Breast epithelium (tissue), 3 donors: ENCODE measurements around the gene GJD4.

ENCODE experiments used
- POLR2A ChIP-seq: fragments of 450-650 bp; IDR thresholded peaks from one replicate; pipeline ENCODE4 v1.6.1; 2016; ENCODE audit warnings: antibody characterized with exemption, mild to moderate bottlenecking, moderate library complexity
- TF ChIP-seq, protein P1 (sequence below), 3 donors: fragments of 450-650 bp; IDR thresholded peaks; one replicate each; pipeline ENCODE4 v1.5.1; 2016 to 2017; ENCODE audit warnings: antibody characterized with exemption in 3 of 3, mild to moderate bottlenecking in 3 of 3, moderate library complexity in 3 of 3

- TF ChIP-seq, protein P1, sequence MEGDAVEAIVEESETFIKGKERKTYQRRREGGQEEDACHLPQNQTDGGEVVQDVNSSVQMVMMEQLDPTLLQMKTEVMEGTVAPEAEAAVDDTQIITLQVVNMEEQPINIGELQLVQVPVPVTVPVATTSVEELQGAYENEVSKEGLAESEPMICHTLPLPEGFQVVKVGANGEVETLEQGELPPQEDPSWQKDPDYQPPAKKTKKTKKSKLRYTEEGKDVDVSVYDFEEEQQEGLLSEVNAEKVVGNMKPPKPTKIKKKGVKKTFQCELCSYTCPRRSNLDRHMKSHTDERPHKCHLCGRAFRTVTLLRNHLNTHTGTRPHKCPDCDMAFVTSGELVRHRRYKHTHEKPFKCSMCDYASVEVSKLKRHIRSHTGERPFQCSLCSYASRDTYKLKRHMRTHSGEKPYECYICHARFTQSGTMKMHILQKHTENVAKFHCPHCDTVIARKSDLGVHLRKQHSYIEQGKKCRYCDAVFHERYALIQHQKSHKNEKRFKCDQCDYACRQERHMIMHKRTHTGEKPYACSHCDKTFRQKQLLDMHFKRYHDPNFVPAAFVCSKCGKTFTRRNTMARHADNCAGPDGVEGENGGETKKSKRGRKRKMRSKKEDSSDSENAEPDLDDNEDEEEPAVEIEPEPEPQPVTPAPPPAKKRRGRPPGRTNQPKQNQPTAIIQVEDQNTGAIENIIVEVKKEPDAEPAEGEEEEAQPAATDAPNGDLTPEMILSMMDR (IDR thresholded peaks at IDR 0.05) = no peak
- TF ChIP-seq POLR2A = no peak
These were observed 19.1 kb upstream of the GJD4 start for GRCh38 chr10:35585903-35586535.
